GM18511 (cell line): ENCODE results near the gene MECP2.
A peak's percentile ranks its signal among the peaks of the same experiment; 100 is the strongest.

ENCODE experiments used
- ATAC-seq: cut with Tn5 transposase; IDR thresholded peaks from one replicate; pipeline ENCODE4 v1.9.1; 2021; ENCODE audit warnings: mild to moderate bottlenecking, moderate library complexity; ENCODE audit not compliant: unreplicated experiment

Gene MECP2

DNA sequence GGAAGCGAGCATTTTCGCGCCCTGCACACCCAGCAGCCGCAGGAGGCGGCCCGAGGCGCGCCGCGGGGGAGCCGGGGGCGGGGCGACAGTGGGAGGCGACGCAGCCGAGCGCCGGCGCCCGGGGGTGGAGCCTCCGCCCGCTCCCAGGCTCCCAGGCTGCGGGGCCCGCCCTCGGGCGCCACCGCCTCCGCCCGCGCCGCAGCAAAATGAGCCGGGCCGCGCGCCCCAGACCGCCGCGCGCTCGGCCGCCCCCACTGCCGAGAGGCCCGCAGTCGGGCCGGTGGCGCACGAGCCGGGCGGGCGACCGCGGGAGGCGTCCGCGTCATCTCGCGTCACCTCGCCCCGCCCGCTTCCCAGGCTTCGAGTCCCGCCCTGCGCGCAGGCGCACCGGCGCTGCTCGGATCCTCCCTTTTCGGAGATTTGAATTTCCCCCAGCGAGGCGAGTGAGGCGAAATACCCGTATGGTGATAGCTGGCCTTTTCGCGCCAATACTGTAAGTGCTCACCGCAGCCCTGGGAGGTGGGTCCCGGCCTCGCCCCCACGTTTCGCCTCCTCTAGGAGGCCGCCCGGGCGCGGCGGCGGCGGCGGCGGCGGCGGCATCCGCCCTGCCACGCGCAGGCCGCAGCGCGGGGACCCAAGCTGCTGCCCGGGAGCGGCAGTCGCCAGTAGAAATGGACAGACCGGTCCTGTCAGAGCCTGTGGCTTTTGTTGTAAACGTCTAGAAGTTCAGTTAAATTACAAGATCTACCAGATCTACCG is 125.0 kb downstream of the MECP2 start, which contains the start of gene TMEM187:
Gene TMEM187, plus strand, starts transcription at position 387 of the 759 bp plus-strand sequence. CDS start 9,309 bp downstream, outside the sequence.
- ATAC-seq: peak; percentile 54
